ENCODE results near the gene NCAM2. TPM values are rescaled to one million over a fixed set of nuclear protein-coding genes. Genes with fewer than 3 reads are reported as not detected.

NCAM2 gene
- total and polyA plus RNA-seq, 2 donors (not counting 1 experiment from before 2014, with no cell fraction given) = 0.13 TPM; not detected in 1

DNA sequence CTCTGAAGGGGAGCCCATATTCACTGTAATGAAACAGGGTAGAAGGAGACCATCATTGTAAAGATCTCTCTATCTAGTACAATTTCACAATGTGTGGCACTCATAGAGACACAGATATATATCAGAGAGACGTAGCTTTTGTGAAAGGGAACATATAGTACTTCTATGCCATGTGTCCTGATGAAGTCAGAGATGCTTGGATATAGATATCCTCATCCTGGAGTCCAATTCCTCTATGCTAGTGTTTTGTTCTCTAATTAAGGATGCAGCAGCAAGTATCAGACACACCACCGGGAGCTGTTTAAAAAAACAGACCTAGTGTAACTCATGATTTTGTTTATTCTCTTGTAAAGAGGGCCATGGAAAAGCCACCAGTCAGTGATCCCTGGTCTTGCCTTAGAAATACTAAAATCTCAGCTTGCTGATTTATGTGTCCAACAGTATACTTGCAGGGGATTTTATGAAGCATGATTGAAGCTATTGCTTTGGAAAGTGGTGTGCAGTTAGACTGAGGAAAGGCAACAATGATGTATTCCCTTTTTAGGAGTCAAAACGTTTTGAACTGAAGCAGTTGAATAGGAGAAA, 2.5 kb downstream of the NCAM2 start:
- Histone ChIP-seq H3K9ac (ENCODE audit: low read length) (no peak overlapping the region), H3K4me3 (ENCODE audit: control extremely low read depth in 1 of 5, extremely low read depth in 1 of 5, insufficient read depth in 1 of 5, low read depth in 2 of 5, low read length in 4 of 5) (no peak overlapping the region), H4K20me1 (ENCODE audit: control insufficient read depth, insufficient read depth, low read length, poor library complexity, severe bottlenecking) (no peaks in the 10 kb centered on the region), H3K36me3 (replicated peaks in 1 of 2; ENCODE audit: control extremely low read depth in 1 of 2, control insufficient read depth in 1 of 2, extremely low read depth in 1 of 2, insufficient read depth in 2 of 2, low read length in 1 of 2) (no peaks in the 10 kb centered on the region), H3K4me2 (replicated peaks; ENCODE audit: low read depth, low read length, poor library complexity, severe bottlenecking) (no peak overlapping the region), H2AFZ (ENCODE audit: insufficient read depth, low read depth, low read length, poor library complexity, severe bottlenecking) (no peak overlapping the region), H3K9me3 (ENCODE audit: control extremely low read depth in 1 of 3, control insufficient read depth in 2 of 3, insufficient read depth in 1 of 3, low read length in 2 of 3) (peaks cover 0 to 9% (median 0%) of the 10 kb centered on the region in 3 donors), H3K4me1 (ENCODE audit: control insufficient read depth in 2 of 2, insufficient read depth in 2 of 2, low read length in 2 of 2) (peaks cover 16 to 19% of the 10 kb centered on the region in 2 donors), H3K79me2 (ENCODE audit: control insufficient read depth, insufficient read depth, low read length) (no peaks in the 10 kb centered on the region), H3K27me3 (replicated peaks in 1 of 4; ENCODE audit: control extremely low read depth in 1 of 4, control insufficient read depth in 3 of 4, insufficient read depth in 4 of 4, low read length in 3 of 4) (peaks cover 0 to 26% (median 19%) of the 10 kb centered on the region in 4 experiments), H3K27ac (ENCODE audit: low read length in 2 of 2) (no peak overlapping the region)
- 100% methylated on average over 1 of the region's 3 CpGs for WGBS (ENCODE audit: insufficient coverage)
- no peak for ATAC-seq (ENCODE audit: low read depth)
- Mint-ChIP-seq H3K4me3 (no peak overlapping the region), H3K27me3 (peaks cover 32% of the 10 kb centered on the region), H3K27ac (no peak overlapping the region), H3K9me3 (ENCODE audit: insufficient read depth) (no peaks in the 10 kb centered on the region), H3K4me1 (peaks cover 19% of the 10 kb centered on the region)
- CTCF ChIA-PET = interaction anchor here (1.3 kb wide), 1 partner anchor 10 kb away, joined by 4 read pairs; no protein-coding TSS in a partner anchor
- no peak for DNase-seq
- intact Hi-C loops (cut with micrococcal nuclease) = no loop called here
- POLR2A ChIA-PET = no interaction called here
- TF ChIP-seq EZH2 (IDR thresholded peaks at IDR 0.05; ENCODE audit: borderline replicate concordance, insufficient read depth, low read depth, low read length, poor library complexity, severe bottlenecking) = no peak
- TF ChIP-seq, protein P1, sequence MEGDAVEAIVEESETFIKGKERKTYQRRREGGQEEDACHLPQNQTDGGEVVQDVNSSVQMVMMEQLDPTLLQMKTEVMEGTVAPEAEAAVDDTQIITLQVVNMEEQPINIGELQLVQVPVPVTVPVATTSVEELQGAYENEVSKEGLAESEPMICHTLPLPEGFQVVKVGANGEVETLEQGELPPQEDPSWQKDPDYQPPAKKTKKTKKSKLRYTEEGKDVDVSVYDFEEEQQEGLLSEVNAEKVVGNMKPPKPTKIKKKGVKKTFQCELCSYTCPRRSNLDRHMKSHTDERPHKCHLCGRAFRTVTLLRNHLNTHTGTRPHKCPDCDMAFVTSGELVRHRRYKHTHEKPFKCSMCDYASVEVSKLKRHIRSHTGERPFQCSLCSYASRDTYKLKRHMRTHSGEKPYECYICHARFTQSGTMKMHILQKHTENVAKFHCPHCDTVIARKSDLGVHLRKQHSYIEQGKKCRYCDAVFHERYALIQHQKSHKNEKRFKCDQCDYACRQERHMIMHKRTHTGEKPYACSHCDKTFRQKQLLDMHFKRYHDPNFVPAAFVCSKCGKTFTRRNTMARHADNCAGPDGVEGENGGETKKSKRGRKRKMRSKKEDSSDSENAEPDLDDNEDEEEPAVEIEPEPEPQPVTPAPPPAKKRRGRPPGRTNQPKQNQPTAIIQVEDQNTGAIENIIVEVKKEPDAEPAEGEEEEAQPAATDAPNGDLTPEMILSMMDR (IDR thresholded peaks at IDR 0.05) = no peak

GRCh38 chr21:21001591-21002100, 3.4 kb downstream of the NCAM2 start:
- Histone ChIP-seq H2AFZ (ENCODE audit: insufficient read depth, low read depth, low read length, poor library complexity, severe bottlenecking) (no peak overlapping the region), H3K4me3 (ENCODE audit: control extremely low read depth in 1 of 5, extremely low read depth in 1 of 5, insufficient read depth in 1 of 5, low read depth in 2 of 5, low read length in 4 of 5) (no peak overlapping the region), H3K27ac (ENCODE audit: low read length in 2 of 2) (no peak overlapping the region), H3K4me1 (ENCODE audit: control insufficient read depth in 2 of 2, insufficient read depth in 2 of 2, low read length in 2 of 2) (peaks cover 16 to 19% of the 10 kb centered on the region in 2 donors), H4K20me1 (ENCODE audit: control insufficient read depth, insufficient read depth, low read length, poor library complexity, severe bottlenecking) (no peaks in the 10 kb centered on the region), H3K27me3 (replicated peaks in 1 of 4; ENCODE audit: control extremely low read depth in 1 of 4, control insufficient read depth in 3 of 4, insufficient read depth in 4 of 4, low read length in 3 of 4) (peaks cover 0 to 25% (median 19%) of the 10 kb centered on the region in 4 experiments), H3K36me3 (replicated peaks in 1 of 2; ENCODE audit: control extremely low read depth in 1 of 2, control insufficient read depth in 1 of 2, extremely low read depth in 1 of 2, insufficient read depth in 2 of 2, low read length in 1 of 2) (no peaks in the 10 kb centered on the region), H3K4me2 (replicated peaks; ENCODE audit: low read depth, low read length, poor library complexity, severe bottlenecking) (no peak overlapping the region), H3K9me3 (ENCODE audit: control extremely low read depth in 1 of 3, control insufficient read depth in 2 of 3, insufficient read depth in 1 of 3, low read length in 2 of 3) (peaks cover 0 to 9% (median 0%) of the 10 kb centered on the region in 3 donors), H3K79me2 (ENCODE audit: control insufficient read depth, insufficient read depth, low read length) (no peaks in the 10 kb centered on the region), H3K9ac (ENCODE audit: low read length) (no peak overlapping the region)
- no peak overlapping the region for H3K27ac Mint-ChIP-seq
- no peak for DNase-seq
- ATAC-seq (ENCODE audit: low read depth) = no peak
- intact Hi-C loops (cut with micrococcal nuclease) = no loop called here
- H3K4me3 Mint-ChIP-seq = no peak overlapping the region
- no peaks in the 10 kb centered on the region for H3K9me3 Mint-ChIP-seq (ENCODE audit: insufficient read depth)
- ChIA-PET CTCF (interaction anchor here (1.1 kb wide), 1 partner anchor 1790 kb away, joined by 3 read pairs; no protein-coding TSS in a partner anchor), POLR2A (no interaction called here)
- no peak for TF ChIP-seq EZH2 (IDR thresholded peaks at IDR 0.05; ENCODE audit: borderline replicate concordance, insufficient read depth, low read depth, low read length, poor library complexity, severe bottlenecking)
- TF ChIP-seq, protein P1 (IDR thresholded peaks at IDR 0.05) = no peak
- H3K4me1 Mint-ChIP-seq = peaks cover 19% of the 10 kb centered on the region
- peaks cover 28% of the 10 kb centered on the region for H3K27me3 Mint-ChIP-seq
- 89% methylated on average over 2 of the region's 6 CpGs for WGBS (ENCODE audit: insufficient coverage)
